DND-41 (cell line): ENCODE results near the gene DNLZ.

ENCODE experiments used
- EZH2 ChIP-seq: IDR thresholded peaks from 3 replicates; pipeline ENCODE4 v1.6.1; 2012; ENCODE audit warnings: borderline replicate concordance, low read depth, mild to moderate bottlenecking, moderate library complexity, low read length, inconsistent platforms; ENCODE audit not compliant: severe bottlenecking
- TF ChIP-seq, protein P1 (sequence below): IDR thresholded peaks from 2 replicates; pipeline ENCODE4 v1.5.1; 2012; ENCODE audit warnings: borderline replicate concordance, low read length, moderate library complexity, mild to moderate bottlenecking; ENCODE audit not compliant: poor library complexity, severe bottlenecking; ENCODE audit errors: extremely low read depth

DNA sequence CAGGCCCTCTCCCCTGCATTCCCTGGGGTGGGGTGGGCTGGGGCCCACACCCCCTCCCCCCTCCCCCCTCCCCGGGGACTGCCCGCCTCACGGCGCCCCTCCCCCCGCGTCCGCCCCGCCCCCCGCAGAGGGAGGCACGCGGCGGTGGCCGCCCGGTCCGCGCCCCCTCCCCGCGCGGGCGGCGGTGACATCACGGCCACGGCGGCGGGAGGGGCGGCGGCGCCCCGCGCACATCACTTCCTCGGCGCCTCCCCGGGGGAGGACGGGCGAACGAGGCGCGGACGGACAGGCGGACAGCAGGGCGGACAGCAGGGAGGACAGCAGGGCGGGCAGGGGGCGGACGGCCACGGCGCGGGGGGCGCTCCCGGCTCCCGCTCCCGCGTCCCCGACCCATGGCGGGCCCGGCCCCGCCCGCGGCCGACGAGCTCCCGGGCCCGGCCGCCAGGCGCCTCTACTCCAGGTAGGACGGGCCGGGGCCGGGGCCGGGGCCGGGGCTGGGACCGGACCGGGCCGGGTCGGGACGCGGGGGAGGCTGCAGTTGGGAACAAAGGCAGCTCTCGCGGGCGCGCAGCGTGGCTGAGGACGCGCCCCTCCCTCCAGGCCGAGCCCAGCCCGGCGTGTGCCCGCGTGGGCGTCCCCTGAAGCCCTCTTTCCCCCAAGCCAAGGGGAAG is 36.1 kb downstream of the DNLZ start, which contains the start of gene GPSM1:
- TF ChIP-seq, protein P1, sequence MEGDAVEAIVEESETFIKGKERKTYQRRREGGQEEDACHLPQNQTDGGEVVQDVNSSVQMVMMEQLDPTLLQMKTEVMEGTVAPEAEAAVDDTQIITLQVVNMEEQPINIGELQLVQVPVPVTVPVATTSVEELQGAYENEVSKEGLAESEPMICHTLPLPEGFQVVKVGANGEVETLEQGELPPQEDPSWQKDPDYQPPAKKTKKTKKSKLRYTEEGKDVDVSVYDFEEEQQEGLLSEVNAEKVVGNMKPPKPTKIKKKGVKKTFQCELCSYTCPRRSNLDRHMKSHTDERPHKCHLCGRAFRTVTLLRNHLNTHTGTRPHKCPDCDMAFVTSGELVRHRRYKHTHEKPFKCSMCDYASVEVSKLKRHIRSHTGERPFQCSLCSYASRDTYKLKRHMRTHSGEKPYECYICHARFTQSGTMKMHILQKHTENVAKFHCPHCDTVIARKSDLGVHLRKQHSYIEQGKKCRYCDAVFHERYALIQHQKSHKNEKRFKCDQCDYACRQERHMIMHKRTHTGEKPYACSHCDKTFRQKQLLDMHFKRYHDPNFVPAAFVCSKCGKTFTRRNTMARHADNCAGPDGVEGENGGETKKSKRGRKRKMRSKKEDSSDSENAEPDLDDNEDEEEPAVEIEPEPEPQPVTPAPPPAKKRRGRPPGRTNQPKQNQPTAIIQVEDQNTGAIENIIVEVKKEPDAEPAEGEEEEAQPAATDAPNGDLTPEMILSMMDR = no peak
- TF ChIP-seq EZH2 = no peak
